Activated CD4-positive, CD25-positive, alpha-beta regulatory T cell (primary cell): ENCODE results near the gene MALL.
"Not testable (repeated sequence)": the region's sequence is repeated elsewhere in the genome, so short reads cannot be mapped to it uniquely, and the experiment has no call there.

ENCODE experiments used
- DNase-seq, 4 experiments: peaks; one replicate each; lab custom pipeline; 2025; lab: John Stamatoyannopoulos, UW

MALL gene

DNA sequence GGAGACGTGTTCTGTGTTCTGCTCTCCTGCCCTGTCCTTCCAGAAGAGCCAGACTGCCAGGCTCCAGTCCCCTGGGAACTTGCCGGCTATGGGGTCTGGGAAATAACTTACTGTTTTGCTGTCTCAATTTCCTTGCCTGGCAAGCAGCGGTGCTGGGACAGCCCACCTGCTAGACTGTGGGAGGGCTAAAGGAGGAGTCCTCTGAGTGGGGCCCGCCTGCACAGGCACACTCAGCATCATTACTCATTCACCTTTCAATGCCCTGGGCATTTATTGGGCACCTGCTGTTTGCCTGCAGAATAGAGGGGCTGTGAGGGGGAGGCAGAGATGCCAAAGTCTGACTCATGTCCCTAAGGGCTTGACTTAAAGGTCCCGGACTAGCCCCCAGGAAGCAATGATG is 65.4 kb downstream of the MALL start:
- not testable (repeated sequence) for DNase-seq

DNA sequence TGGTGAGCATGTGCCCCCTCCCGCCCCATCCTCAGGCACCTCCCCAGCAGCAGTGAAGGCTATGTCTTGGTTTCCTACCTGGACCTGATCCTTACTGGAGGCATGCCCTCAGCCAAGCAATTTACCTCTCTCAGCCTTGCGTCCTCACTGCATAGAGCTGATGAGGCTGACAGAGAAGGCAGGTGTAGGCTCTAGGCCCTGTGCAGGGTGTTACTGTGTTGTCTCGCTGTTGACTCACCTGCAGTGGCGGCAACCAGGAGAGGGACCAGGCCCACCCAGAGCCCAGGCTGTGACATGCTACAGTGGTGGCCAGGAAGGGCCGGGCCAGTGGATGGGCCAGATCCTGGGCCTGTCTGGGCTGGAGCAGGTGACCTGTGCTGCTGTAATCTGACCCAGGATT is 65.9 kb downstream of the MALL start:
- DNase-seq, result not testable (repeated sequence)

GRCh38 chr2:110048255-110049197 is 67.1 kb downstream of the MALL start:
- not testable (repeated sequence) for DNase-seq

DNA sequence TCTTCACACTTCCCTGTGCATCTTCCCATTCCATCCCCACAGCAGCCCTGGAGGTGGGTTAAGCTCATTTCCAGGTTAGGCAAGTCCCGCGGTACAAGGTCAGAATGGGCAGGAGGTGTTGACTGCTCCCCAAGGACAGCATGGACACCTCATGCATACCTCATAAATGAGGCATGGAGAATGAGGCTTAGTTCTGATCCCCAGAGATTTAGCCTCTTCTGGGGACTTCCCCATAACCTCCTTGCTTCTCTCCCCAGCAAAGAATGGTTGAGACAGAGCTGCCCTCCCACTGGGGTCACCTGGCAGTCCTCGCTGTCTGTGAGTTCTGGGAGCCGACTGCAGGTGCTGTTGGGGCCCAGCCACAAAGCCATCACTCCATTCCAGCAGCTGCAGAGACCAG is 68.4 kb downstream of the MALL start:
- not testable (repeated sequence) for DNase-seq

DNA sequence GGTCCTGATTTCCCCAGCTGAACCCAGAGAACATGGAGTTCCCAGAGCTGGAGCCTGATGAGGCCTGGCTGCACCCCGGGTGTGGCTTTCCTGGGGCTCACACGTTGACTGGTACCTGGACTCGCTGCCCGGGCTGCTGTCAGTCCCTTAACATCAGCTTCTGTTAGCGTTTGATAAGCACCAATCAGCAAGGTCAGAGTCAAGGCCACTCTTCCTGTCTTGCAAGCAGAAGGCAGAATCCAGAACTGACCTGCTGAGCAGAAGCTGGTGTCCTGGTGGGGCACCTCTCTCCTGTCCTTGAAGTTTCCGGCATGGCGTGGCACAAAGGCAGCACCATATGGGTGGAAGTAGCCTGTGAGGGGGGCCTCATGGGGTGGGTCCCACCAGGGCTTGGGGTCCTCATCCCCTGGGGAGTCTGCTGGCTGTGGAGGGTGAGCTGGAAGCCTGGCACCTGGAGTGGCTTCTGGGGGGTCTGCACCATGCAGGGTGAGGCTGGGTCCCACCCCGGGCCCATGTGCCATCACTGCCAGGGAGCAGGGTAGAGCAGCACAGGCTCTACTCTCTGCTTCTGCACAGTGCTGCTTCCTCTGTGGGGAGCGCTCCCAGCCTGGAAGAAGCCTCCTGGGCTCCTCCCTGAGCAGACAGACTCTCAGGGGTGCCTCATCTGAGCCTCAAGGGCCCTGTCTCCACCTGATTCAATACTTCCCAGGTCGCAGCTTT is 73.5 kb downstream of the MALL start:
- not testable (repeated sequence) for DNase-seq

DNA sequence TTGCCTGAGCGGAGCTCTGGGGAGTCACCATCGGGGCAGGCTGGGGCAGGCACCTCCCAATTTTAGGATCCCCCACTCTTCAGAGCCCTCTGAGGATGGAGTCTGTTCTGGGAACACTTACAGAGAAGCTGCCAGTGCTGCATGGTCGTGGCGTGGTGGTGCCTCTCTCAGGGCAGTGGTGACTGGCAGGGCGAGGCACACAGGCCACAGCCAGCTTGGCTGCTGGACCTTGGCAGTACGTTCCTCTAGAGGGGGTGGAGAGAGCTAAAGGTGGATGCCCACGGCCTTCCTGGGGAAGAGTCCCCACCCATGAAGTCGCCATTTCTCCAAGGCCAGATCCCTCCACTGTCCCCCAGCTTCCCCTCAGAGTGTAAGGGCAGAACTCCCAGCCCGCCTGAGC is 78.3 kb downstream of the MALL start:
- DNase-seq, result not testable (repeated sequence)

- not testable (repeated sequence) for DNase-seq
Observed at GRCh38 chr2:110035384-110035783, 80.2 kb downstream of the MALL start.

- DNase-seq, result not testable (repeated sequence)
Observed at GRCh38 chr2:110034935-110035334, 80.7 kb downstream of the MALL start.
